ENCODE measurements around the gene GTF2I.

GRCh38 chr7:74709880-74710671, 52.6 kb downstream of the GTF2I start:
- TF ChIP-seq EP300 (IDR thresholded peaks at IDR 0.05) (no peak), POLR2A (IDR thresholded peaks at IDR 0.05) (no peak), POLR2AphosphoS5 (IDR thresholded peaks at IDR 0.05) (no peak)
- TF ChIP-seq, protein P1, sequence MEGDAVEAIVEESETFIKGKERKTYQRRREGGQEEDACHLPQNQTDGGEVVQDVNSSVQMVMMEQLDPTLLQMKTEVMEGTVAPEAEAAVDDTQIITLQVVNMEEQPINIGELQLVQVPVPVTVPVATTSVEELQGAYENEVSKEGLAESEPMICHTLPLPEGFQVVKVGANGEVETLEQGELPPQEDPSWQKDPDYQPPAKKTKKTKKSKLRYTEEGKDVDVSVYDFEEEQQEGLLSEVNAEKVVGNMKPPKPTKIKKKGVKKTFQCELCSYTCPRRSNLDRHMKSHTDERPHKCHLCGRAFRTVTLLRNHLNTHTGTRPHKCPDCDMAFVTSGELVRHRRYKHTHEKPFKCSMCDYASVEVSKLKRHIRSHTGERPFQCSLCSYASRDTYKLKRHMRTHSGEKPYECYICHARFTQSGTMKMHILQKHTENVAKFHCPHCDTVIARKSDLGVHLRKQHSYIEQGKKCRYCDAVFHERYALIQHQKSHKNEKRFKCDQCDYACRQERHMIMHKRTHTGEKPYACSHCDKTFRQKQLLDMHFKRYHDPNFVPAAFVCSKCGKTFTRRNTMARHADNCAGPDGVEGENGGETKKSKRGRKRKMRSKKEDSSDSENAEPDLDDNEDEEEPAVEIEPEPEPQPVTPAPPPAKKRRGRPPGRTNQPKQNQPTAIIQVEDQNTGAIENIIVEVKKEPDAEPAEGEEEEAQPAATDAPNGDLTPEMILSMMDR (IDR thresholded peaks at IDR 0.05) = no peak
